ENCODE measurements around the gene LOXL1.
"Not testable (repeated sequence)": the region's sequence is repeated elsewhere in the genome, so short reads cannot be mapped to it uniquely, and the experiment has no call there.

LOXL1 gene

DNA sequence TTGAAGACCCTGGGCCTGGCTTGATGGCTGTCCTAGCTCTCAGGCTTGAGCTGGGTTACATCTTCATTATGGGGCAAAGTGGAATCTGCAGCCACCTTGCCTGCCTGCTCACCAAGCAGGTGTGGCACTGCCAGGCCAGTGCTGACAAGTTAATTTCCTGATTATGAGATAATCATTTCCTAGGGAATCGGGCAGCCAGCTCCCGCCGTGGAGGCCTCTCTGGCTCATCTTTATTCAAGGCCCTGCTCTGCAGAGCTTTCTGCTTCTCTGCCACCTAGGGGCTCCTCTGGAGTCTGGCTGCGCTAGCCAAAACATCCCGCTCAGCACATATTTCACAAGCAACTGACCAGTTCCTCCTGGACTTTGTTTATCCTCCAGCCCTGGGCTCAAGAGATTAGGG, 9.9 kb downstream of the LOXL1 start:
- TF ChIP-seq MAX (IDR thresholded peaks at IDR 0.05; ENCODE audit: low read depth, low read length): no peak
- TF ChIP-seq CTCF (IDR thresholded peaks at IDR 0.05; ENCODE audit: low read depth, low read length): no peak
- no peak overlapping the region for H3K4me3 ChIP-seq (ENCODE audit: low read depth, low read length)
- peak; percentile 21 for DNase-seq (ENCODE audit: low read depth)

GRCh38 chr15:73936588-73937290, 10.5 kb downstream of the LOXL1 start:
- no peak overlapping the region for H3K4me3 ChIP-seq (ENCODE audit: low read depth, low read length)
- no peak for DNase-seq (ENCODE audit: low read depth)
- TF ChIP-seq MAX (IDR thresholded peaks at IDR 0.05; ENCODE audit: low read depth, low read length) (no peak), MYC (IDR thresholded peaks at IDR 0.05; ENCODE audit: low read depth, low read length) (no peak), POLR2A (IDR thresholded peaks at IDR 0.05; ENCODE audit: extremely low read depth, insufficient read length) (no peak), CTCF (IDR thresholded peaks at IDR 0.05; ENCODE audit: low read depth, low read length) (no peak)

GRCh38 chr15:73937296-73937695, 11.0 kb downstream of the LOXL1 start:
- H3K4me3 ChIP-seq (ENCODE audit: low read depth, low read length): no peak overlapping the region
- TF ChIP-seq CTCF (IDR thresholded peaks at IDR 0.05; ENCODE audit: low read depth, low read length) (no peak), MYC (IDR thresholded peaks at IDR 0.05; ENCODE audit: low read depth, low read length) (no peak), POLR2A (IDR thresholded peaks at IDR 0.05; ENCODE audit: extremely low read depth, insufficient read length) (no peak), MAX (IDR thresholded peaks at IDR 0.05; ENCODE audit: low read depth, low read length) (no peak)
- no peak for DNase-seq (ENCODE audit: low read depth)

DNA sequence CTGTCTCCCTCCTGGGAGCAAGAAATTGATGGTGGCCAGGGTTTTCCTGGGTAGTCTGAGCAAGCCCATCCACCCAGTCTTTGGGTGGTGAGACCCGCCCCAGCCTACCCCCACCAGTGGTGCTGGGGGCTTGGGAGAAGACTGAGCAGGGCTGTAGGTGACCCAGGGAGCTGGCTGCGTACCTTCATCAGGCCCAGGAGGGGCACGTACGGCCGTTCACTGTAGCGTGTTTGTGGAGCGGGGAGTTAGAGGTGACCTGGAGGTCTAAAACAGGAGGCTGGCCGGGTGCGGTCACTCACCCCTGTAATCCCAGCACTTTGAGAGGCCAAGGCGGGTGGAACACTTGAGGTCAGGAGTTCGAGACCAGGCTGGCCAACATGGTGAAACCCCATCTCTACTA, 11.5 kb downstream of the LOXL1 start:
- no peak overlapping the region for H3K4me3 ChIP-seq (ENCODE audit: low read depth, low read length)
- no peak for DNase-seq (ENCODE audit: low read depth)
- TF ChIP-seq POLR2A (IDR thresholded peaks at IDR 0.05; ENCODE audit: extremely low read depth, insufficient read length) (no peak), CTCF (IDR thresholded peaks at IDR 0.05; ENCODE audit: low read depth, low read length) (no peak), MYC (IDR thresholded peaks at IDR 0.05; ENCODE audit: low read depth, low read length) (no peak), MAX (IDR thresholded peaks at IDR 0.05; ENCODE audit: low read depth, low read length) (no peak)

GRCh38 chr15:73938516-73938915, 12.3 kb downstream of the LOXL1 start:
- not testable (repeated sequence) for DNase-seq (ENCODE audit: low read depth); H3K4me3 ChIP-seq (ENCODE audit: low read depth, low read length)

- TF ChIP-seq MAX (IDR thresholded peaks at IDR 0.05; ENCODE audit: low read depth, low read length) (no peak), MYC (IDR thresholded peaks at IDR 0.05; ENCODE audit: low read depth, low read length) (no peak), POLR2A (IDR thresholded peaks at IDR 0.05; ENCODE audit: extremely low read depth, insufficient read length) (no peak), CTCF (IDR thresholded peaks at IDR 0.05; ENCODE audit: low read depth, low read length) (no peak)
- no peak overlapping the region for H3K4me3 ChIP-seq (ENCODE audit: low read depth, low read length)
- DNase-seq (ENCODE audit: low read depth): no peak
Measured at GRCh38 chr15:73939138-73939537, 12.9 kb downstream of the LOXL1 start.

Data from NB4 (cell line).